Measurements from ENCODE around the gene EMC9. TPM values are rescaled to one million over a fixed set of nuclear protein-coding genes. Genes with fewer than 3 reads are reported as not detected.
A peak's percentile ranks its signal among the peaks of the same experiment; 100 is the strongest.

EMC9 gene
- total RNA-seq, 6 experiments from 2014 or later, result 13.2 to 17.0 (median 15.3) TPM

- Mint-ChIP-seq H3K4me3 (peak overlapping the region; percentile 94), H3K36me3 (ENCODE audit: low read depth) (peaks cover 18% of the 10 kb centered on the region), H3K4me1 (ENCODE audit: low read depth) (peaks cover 26% of the 10 kb centered on the region), H3K27ac (peak overlapping the region; percentile 89), H3K27me3 (ENCODE audit: insufficient read depth) (peaks cover 3% of the 10 kb centered on the region; the same call in 1 of the 2 replicates), H3K9me3 (no peaks in the 10 kb centered on the region)
- DNase-seq, result peak; percentile 9
- no peak for TF ChIP-seq CTCF (IDR thresholded peaks at IDR 0.05)
Measured at GRCh38 chr14:24162093-24162492, 20.7 kb upstream of the EMC9 start.

GRCh38 chr14:24160850-24161804 lies 19.7 kb upstream of the EMC9 start, which contains the start of gene IRF9:
IRF9 (plus strand) TSS chr14:24161265; CDS start chr14:24162145, 880 bp downstream.
- peak; percentile 98 for TF ChIP-seq CTCF (IDR thresholded peaks at IDR 0.05)
- DNase-seq, result peak; percentile 93
- Mint-ChIP-seq H3K36me3 (ENCODE audit: low read depth) (peaks cover 24% of the 10 kb centered on the region), H3K9me3 (no peaks in the 10 kb centered on the region), H3K4me1 (ENCODE audit: low read depth) (peaks cover 26% of the 10 kb centered on the region), H3K27me3 (ENCODE audit: insufficient read depth) (peaks cover 3% of the 10 kb centered on the region; the same call in 1 of the 2 replicates), H3K27ac (peak within 1 kb of the TSS; percentile 89), H3K4me3 (peak within 1 kb of the TSS; percentile 94)

- H3K9me3 Mint-ChIP-seq, result no peaks in the 10 kb centered on the region
- H3K27me3 Mint-ChIP-seq (ENCODE audit: insufficient read depth), result peaks cover 3% of the 10 kb centered on the region; the same call in 1 of the 2 replicates
- no peak for DNase-seq
- no peak for TF ChIP-seq CTCF (IDR thresholded peaks at IDR 0.05)
- no peak overlapping the region for H3K4me3 Mint-ChIP-seq
- peaks cover 30% of the 10 kb centered on the region for H3K36me3 Mint-ChIP-seq (ENCODE audit: low read depth)
- peaks cover 26% of the 10 kb centered on the region for H3K4me1 Mint-ChIP-seq (ENCODE audit: low read depth)
- H3K27ac Mint-ChIP-seq, result peak overlapping the region; percentile 89
Measured at GRCh38 chr14:24160499-24160849, 19.1 kb upstream of the EMC9 start.

GRCh38 chr14:24159777-24160498 lies 18.5 kb upstream of the EMC9 start:
- H3K27ac Mint-ChIP-seq, result peak overlapping the region; percentile 36
- H3K27me3 Mint-ChIP-seq (ENCODE audit: insufficient read depth), result peaks cover 3% of the 10 kb centered on the region; the same call in 1 of the 2 replicates
- peaks cover 26% of the 10 kb centered on the region for H3K4me1 Mint-ChIP-seq (ENCODE audit: low read depth)

More at GRCh38 chr14:24159777-24160498, 18.5 kb upstream of the EMC9 start:
- Mint-ChIP-seq H3K9me3 (no peaks in the 10 kb centered on the region), H3K4me3 (no peak overlapping the region), H3K36me3 (ENCODE audit: low read depth) (peaks cover 30% of the 10 kb centered on the region)
- TF ChIP-seq CTCF (IDR thresholded peaks at IDR 0.05), result no peak
- no peak for DNase-seq

Measured in HFFc6 (cell line).